A673 (cell line): ENCODE data around the gene RNF182. TPM values are rescaled to one million over a fixed set of nuclear protein-coding genes. Genes with fewer than 3 reads are reported as not detected.
"Not testable (repeated sequence)": the region's sequence is repeated elsewhere in the genome, so short reads cannot be mapped to it uniquely, and the experiment has no call there.

Experiments
- Bru-seq: library from RNA; stranded (reverse); fragments of 400-500 nt; gene quantifications from one replicate; lab custom pipeline; 2021; lab: Mats Ljungman, UMichigan
- BruChase-seq, 2 experiments: library from RNA; stranded (reverse); fragments of 400-500 nt; gene quantifications; one replicate each; lab custom pipeline; 2021; lab: Mats Ljungman, UMichigan
- BruUV-seq: library from RNA; stranded (reverse); fragments of 400-500 nt; replicated peaks from 2 replicates; lab custom pipeline; 2021; lab: Mats Ljungman, UMichigan
- CTCF ChIA-PET: fragments of 300-600 bp; sonication (Branson Sonifier 250); formaldehyde crosslinking; loops from one replicate; lab custom pipeline; 2022; ENCODE audit warnings: antibody characterized with exemption; lab: Charles Lee
- POLR2A ChIA-PET: fragments of 300-600 bp; sonication (Branson Sonifier 250); formaldehyde crosslinking; loops from one replicate; lab custom pipeline; 2022; ENCODE audit warnings: antibody characterized with exemption; ENCODE audit not compliant: low non-redundant PET; lab: Charles Lee
- DNase-seq: peaks from one replicate; pipeline ENCODE4 v3.0.0-alpha.2; 2015; ENCODE audit warnings: low spot score
- H3K27ac ChIP-seq: fragments of 200-600 bp; sonication (generic); 2 replicates; pipeline ENCODE4 v1.5.1; 2016; ENCODE audit warnings: mixed run types, low read depth, mild to moderate bottlenecking, mixed read lengths, antibody characterized with exemption, low read length; ENCODE audit not compliant: poor library complexity, severe bottlenecking
- H3K27me3 ChIP-seq: fragments of 200-600 bp; sonication (generic); replicated peaks from 2 replicates; pipeline ENCODE4 v1.6.1; 2017; ENCODE audit warnings: mixed run types, low read depth, mild to moderate bottlenecking, mixed read lengths, antibody characterized with exemption, low read length; ENCODE audit not compliant: insufficient read depth, poor library complexity
- H3K36me3 ChIP-seq: fragments of 200-600 bp; sonication (generic); 2 replicates; pipeline ENCODE4 v1.6.1; 2016; ENCODE audit warnings: mixed run types, mild to moderate bottlenecking, mixed read lengths, antibody characterized with exemption, low read length; ENCODE audit not compliant: insufficient read depth, poor library complexity, severe bottlenecking
- H3K4me1 ChIP-seq: fragments of 200-600 bp; sonication (generic); 2 replicates; pipeline ENCODE4 v1.6.1; 2017; ENCODE audit warnings: mixed run types, mild to moderate bottlenecking, mixed read lengths, antibody characterized with exemption, low read length; ENCODE audit not compliant: insufficient read depth, poor library complexity, severe bottlenecking
- H3K4me3 ChIP-seq: fragments of 200-600 bp; sonication (generic); 2 replicates; pipeline ENCODE4 v1.5.1; 2016; ENCODE audit warnings: low read depth, mixed run types, mild to moderate bottlenecking, mixed read lengths, low read length; ENCODE audit not compliant: poor library complexity, severe bottlenecking
- H3K9me3 ChIP-seq: fragments of 200-600 bp; sonication (generic); 2 replicates; pipeline ENCODE4 v1.6.1; 2016; ENCODE audit warnings: mixed run types, low read depth, mild to moderate bottlenecking, mixed read lengths, antibody characterized with exemption, low read length; ENCODE audit not compliant: poor library complexity, severe bottlenecking
- EZH2 ChIP-seq: fragments of 200-600 bp; sonication (generic); IDR thresholded peaks from 2 replicates; pipeline ENCODE4 v1.6.1; 2017; ENCODE audit warnings: borderline replicate concordance, low read depth, mild to moderate bottlenecking, mixed read lengths, antibody characterized with exemption, low read length; ENCODE audit not compliant: poor library complexity, severe bottlenecking
- intact Hi-C: fragments of 100-400 bp; cut with micrococcal nuclease; formaldehyde crosslinking; loops from one replicate; pipeline ENCODE4 v1.10.0; 2022; ENCODE audit not compliant: unreplicated experiment
- long read RNA-seq: library from polyadenylated mRNA; stranded (forward); transcript quantifications from one replicate; pipeline ENCODE4 v2.0.0, GENCODE V29; 2022
- total RNA-seq: library from RNA; stranded (reverse); gene quantifications from 2 replicates; pipeline ENCODE4 v1.2.3, GENCODE V29; 2021
- TF ChIP-seq, protein P1 (sequence below): fragments of 300-800, 200-600 bp; sonication (generic); conservative IDR thresholded peaks from 2 replicates; pipeline ENCODE4 v1.5.1; 2017; ENCODE audit warnings: low read depth, mild to moderate bottlenecking, antibody characterized with exemption, low read length, moderate library complexity, mixed read lengths

Gene RNF182, protein sequence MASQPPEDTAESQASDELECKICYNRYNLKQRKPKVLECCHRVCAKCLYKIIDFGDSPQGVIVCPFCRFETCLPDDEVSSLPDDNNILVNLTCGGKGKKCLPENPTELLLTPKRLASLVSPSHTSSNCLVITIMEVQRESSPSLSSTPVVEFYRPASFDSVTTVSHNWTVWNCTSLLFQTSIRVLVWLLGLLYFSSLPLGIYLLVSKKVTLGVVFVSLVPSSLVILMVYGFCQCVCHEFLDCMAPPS
- total RNA-seq (20.7 and 20.8 TPM in 2 replicates), Bru-seq, nascent RNA (percentile 86 among the genes with signal in this experiment), BruChase-seq, experiment 1, labeled RNA remaining after a 2-hour chase (percentile 84 among the genes with signal in this experiment), BruChase-seq, experiment 2, labeled RNA remaining after a 6-hour chase (percentile 74 among the genes with signal in this experiment)
- long read RNA-seq, transcript RNF182-204 (3 exons, 3,706 nt), result major isoform, 12 of 33 reads
- long read RNA-seq, partial matches to known transcripts, result 10 of 33 reads
- long read RNA-seq, other reads (novel, unspliced or antisense), result 4 of 33 reads

DNA sequence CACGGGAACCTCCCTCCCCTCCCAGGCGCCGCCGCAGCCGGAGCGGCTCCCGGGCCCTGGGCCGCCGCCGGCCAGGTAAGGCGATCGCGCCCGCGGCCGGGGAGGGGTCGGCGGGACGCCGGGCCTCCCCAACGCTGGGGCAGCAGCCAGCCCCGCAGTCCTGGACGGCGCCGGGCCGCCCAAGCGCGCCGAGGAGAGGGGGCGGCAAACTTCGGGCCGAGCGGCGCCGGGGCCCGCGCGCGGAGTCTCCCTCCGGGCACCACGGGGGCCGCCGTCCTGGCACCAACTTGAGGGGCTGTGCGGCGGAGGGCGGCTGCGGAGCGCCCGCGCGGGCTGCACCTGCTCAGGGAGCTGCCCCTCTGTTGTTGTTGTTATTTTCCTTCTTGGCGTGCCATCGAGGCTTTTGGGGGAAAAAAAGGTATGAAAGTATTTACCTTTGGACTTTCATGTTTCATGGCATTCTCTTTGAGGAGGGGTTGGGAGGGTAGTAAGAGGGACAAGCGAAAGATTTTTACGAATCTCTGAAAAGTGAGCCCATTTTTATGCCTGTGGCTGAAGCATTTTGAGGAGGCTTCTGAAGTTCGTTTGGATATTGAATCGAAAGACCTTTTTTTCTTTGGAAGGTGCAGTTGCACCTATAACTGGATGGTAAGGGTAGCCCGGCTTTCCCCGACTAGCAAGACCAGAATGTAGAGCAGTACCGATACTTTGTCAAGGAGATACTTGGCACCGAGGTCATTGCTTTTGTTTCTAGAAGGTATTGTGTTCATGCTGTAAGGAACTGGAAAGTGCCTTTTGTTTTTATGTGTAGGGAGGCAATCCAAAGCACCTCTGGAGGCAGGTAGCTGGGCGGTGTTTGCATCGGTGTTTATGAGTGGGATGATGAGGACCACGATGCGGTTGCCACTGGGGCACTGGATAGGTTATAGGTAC is at the start of gene RNF182:
Gene RNF182 (plus strand): TSS at position 4 of the 933 bp plus-strand sequence. CDS start 52,168 bp downstream, outside the sequence.
- Histone ChIP-seq H3K4me3 (peak within 1 kb of the TSS; percentile 77), H3K9me3 (no peaks in the 10 kb centered on the region), H3K4me1 (peaks cover 33% of the 10 kb centered on the region), H3K27me3 (no peaks in the 10 kb centered on the region), H3K27ac (peak within 1 kb of the TSS; percentile 75), H3K36me3 (no peaks in the 10 kb centered on the region)
- ChIA-PET POLR2A (interaction anchor here (0.6 kb wide), 4 partner anchors 72 to 191 kb away, joined by 3 to 7 read pairs (median 4); no protein-coding TSS in a partner anchor), CTCF (interaction anchor here (0.6 kb wide), 1 partner anchor 697 kb away, joined by 4 read pairs; no protein-coding TSS in a partner anchor)
- no TSS peak for BruUV-seq
- intact Hi-C loops, result no loop called here
- TF ChIP-seq EZH2, result no peak
- TF ChIP-seq, protein P1, sequence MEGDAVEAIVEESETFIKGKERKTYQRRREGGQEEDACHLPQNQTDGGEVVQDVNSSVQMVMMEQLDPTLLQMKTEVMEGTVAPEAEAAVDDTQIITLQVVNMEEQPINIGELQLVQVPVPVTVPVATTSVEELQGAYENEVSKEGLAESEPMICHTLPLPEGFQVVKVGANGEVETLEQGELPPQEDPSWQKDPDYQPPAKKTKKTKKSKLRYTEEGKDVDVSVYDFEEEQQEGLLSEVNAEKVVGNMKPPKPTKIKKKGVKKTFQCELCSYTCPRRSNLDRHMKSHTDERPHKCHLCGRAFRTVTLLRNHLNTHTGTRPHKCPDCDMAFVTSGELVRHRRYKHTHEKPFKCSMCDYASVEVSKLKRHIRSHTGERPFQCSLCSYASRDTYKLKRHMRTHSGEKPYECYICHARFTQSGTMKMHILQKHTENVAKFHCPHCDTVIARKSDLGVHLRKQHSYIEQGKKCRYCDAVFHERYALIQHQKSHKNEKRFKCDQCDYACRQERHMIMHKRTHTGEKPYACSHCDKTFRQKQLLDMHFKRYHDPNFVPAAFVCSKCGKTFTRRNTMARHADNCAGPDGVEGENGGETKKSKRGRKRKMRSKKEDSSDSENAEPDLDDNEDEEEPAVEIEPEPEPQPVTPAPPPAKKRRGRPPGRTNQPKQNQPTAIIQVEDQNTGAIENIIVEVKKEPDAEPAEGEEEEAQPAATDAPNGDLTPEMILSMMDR, result no peak
- DNase-seq, result peak; percentile 34

DNA sequence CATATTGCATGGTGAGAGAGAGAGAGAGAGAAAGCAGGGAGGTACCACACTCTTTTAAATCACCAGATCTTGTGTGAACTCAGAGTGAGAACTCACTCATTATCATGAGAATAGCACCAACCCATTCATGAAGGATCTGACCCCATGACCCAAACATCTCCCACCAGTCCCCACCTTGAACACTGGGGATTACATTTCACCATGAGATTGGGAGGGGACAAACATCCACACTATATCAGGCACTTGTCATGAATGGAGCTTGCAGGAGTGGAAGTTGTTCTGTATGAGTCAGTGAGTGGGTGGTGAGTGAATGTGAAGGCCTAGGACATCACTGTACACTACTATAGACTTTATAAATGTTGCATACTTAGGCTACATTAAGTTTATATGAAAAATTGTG is 47.7 kb upstream of the RNF182 start:
- Histone ChIP-seq H3K27me3 (no peaks in the 10 kb centered on the region), H3K9me3 (no peaks in the 10 kb centered on the region), H3K4me1 (peaks cover 6% of the 10 kb centered on the region), H3K27ac (no peak overlapping the region), H3K36me3 (no peaks in the 10 kb centered on the region), H3K4me3 (no peak overlapping the region)
- ChIA-PET CTCF (no interaction called here), POLR2A (no interaction called here)
- intact Hi-C loops, result no loop called here
- no peak for DNase-seq
- TF ChIP-seq, protein P1, result no peak
- no peak for TF ChIP-seq EZH2
- no TSS peak for BruUV-seq

DNA sequence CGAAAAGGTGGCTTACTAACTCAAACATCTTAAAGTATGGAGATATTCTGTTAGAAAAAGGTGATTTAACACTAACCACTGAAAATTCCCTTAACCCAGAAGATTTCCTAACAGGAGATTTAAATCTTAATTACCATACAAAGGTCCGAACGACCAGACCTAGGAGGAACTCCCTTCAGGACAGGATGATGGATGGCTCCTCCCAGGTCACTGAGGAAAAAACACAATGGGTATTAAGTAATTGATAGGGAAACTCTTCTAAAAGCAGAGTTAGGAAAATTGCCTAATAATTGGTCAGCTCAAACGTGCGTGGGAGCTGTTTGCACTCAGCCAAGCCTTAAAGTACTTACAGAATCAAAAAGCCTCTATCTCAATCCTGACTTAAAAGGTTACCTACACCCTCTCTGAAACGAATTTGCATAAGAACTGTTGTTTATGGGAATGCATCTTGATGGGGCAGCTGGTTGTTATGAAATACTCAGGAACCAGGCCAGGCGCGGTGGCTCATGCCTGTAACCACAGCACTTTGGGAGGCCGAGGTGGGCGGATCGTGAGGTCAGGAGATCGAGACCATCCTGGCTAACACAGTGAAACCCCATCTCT is 44.6 kb upstream of the RNF182 start:
- H3K9me3 ChIP-seq, intact Hi-C loops, H3K27ac ChIP-seq, POLR2A ChIA-PET, BruUV-seq, H3K4me3 ChIP-seq, DNase-seq, H3K36me3 ChIP-seq, H3K27me3 ChIP-seq, CTCF ChIA-PET, H3K4me1 ChIP-seq: not testable (repeated sequence)
